HG02678 (cell line): Measurements from ENCODE around the gene PLAC8.
A peak's percentile ranks its signal among the peaks of the same experiment; 100 is the strongest.
"Not testable (repeated sequence)": the region's sequence is repeated elsewhere in the genome, so short reads cannot be mapped to it uniquely, and the experiment has no call there.

Source experiments
- ATAC-seq: cut with Tn5 transposase; IDR thresholded peaks from one replicate; pipeline ENCODE4 v1.9.1; 2021; ENCODE audit warnings: mild to moderate bottlenecking, moderate library complexity; ENCODE audit not compliant: unreplicated experiment

The PLAC8 gene

GRCh38 chr4:83114576-83114975 lies at the start of gene PLAC8:
Gene PLAC8, minus strand, starts transcription at chr4:83114729. Its CDS starts 6,808 bp downstream, at chr4:83107921.
- ATAC-seq: peak; percentile 41

- no peak for ATAC-seq
Measured at GRCh38 chr4:83153417-83153816, 38.9 kb upstream of the PLAC8 start.

GRCh38 chr4:83152746-83153145 lies 38.2 kb upstream of the PLAC8 start:
- no peak for ATAC-seq

- no peak for ATAC-seq
Measured at GRCh38 chr4:83151651-83152050, 37.1 kb upstream of the PLAC8 start.

GRCh38 chr4:83150653-83151330 lies 36.3 kb upstream of the PLAC8 start:
- no peak for ATAC-seq

GRCh38 chr4:83149865-83150652 lies 35.5 kb upstream of the PLAC8 start:
- ATAC-seq: no peak

- ATAC-seq: no peak
Measured at GRCh38 chr4:83146841-83147240, 32.3 kb upstream of the PLAC8 start.

- ATAC-seq: not testable (repeated sequence)
Measured at GRCh38 chr4:83145776-83146175, 31.2 kb upstream of the PLAC8 start.

GRCh38 chr4:83139514-83140156 lies 25.1 kb upstream of the PLAC8 start:
- ATAC-seq: no peak

GRCh38 chr4:83138946-83139345 lies 24.4 kb upstream of the PLAC8 start:
- peak; percentile 52 for ATAC-seq

GRCh38 chr4:83132065-83132464 lies 17.5 kb upstream of the PLAC8 start:
- ATAC-seq: no peak

GRCh38 chr4:83129264-83129663 lies 14.7 kb upstream of the PLAC8 start:
- ATAC-seq: no peak

GRCh38 chr4:83128240-83128929 lies 13.9 kb upstream of the PLAC8 start:
- no peak for ATAC-seq

- peak; percentile 44 for ATAC-seq
Measured at GRCh38 chr4:83125738-83126141, 11.2 kb upstream of the PLAC8 start.

- ATAC-seq: peak; percentile 53
Measured at GRCh38 chr4:83124111-83124780, 9.7 kb upstream of the PLAC8 start.

GRCh38 chr4:83121246-83121645 lies 6.7 kb upstream of the PLAC8 start:
- no peak for ATAC-seq

- no peak for ATAC-seq
Measured at GRCh38 chr4:83118869-83119268, 4.3 kb upstream of the PLAC8 start.

- no peak for ATAC-seq
Measured at GRCh38 chr4:83115656-83116285, 1.2 kb upstream of the PLAC8 start.

- no peak for ATAC-seq
Measured at GRCh38 chr4:83115000-83115399, 471 bp upstream of the PLAC8 start.

- ATAC-seq: no peak
Measured at GRCh38 chr4:83113429-83113786, 1.1 kb downstream of the PLAC8 start.
